GM12878 (cell line): ENCODE measurements around the gene BAG3. TPM values are rescaled to one million over a fixed set of nuclear protein-coding genes. Genes with fewer than 3 reads are reported as not detected.

Source experiments
- ATAC-seq: fragments of 200-7000 bp; cut with Tn5 transposase; 3 replicates; pipeline ENCODE4 v1.9.1; 2020; ENCODE audit warnings: mild to moderate bottlenecking, moderate library complexity
- BruUV-seq: library from RNA; stranded (reverse); fragments of 400-500 nt; replicated peaks from 2 replicates; lab custom pipeline; 2021; lab: Mats Ljungman, UMichigan
- CTCF ChIA-PET: fragments of 300-600 bp; sonication (Branson Sonifier 250); formaldehyde crosslinking; extraction: SDS; loops from one replicate; lab custom pipeline; 2021; ENCODE audit warnings: inconsistent platforms; lab: Yijun Ruan, JAX
- POLR2A ChIA-PET: fragments of 350-600 bp; formaldehyde crosslinking; extraction: SDS; loops from one replicate; lab custom pipeline; 2021; ENCODE audit warnings: inconsistent platforms; lab: Charles Lee
- RAD21 ChIA-PET: fragments of 300-600 bp; sonication (Branson Sonifier 250); formaldehyde crosslinking; loops from one replicate; lab custom pipeline; 2023; ENCODE audit warnings: antibody characterized with exemption; ENCODE audit not compliant: unreplicated experiment; lab: Charles Lee
- SMC1A ChIA-PET: fragments of 300-600 bp; sonication (Branson Sonifier 250); formaldehyde crosslinking; loops from one replicate; lab custom pipeline; 2023; ENCODE audit not compliant: unreplicated experiment, uncharacterized antibody; lab: Charles Lee
- DNase-seq: peaks from one replicate; pipeline ENCODE4 v3.0.0-alpha.2; 2011; ENCODE audit warnings: low read depth, low spot score
- FAIRE-seq: peaks from 3 replicates; lab custom pipeline; 2011; peaks lifted over from hg19 to GRCh38; lab: Jason Lieb, UNC
- H2AFZ ChIP-seq: 2 replicates; pipeline ENCODE4 v1.6.0; 2011; ENCODE audit warnings: low read depth, low read length, control low read depth; ENCODE audit not compliant: control insufficient read depth
- H3K27ac ChIP-seq: 2 replicates; pipeline ENCODE4 v1.5.1; 2011; ENCODE audit warnings: control low read depth; ENCODE audit not compliant: control insufficient read depth, insufficient read depth
- H3K27me3 ChIP-seq, 2 experiments: replicated peaks in 1 of 2; 2 replicates each; pipeline versions ENCODE4 v1.6.0 to v1.6.1; 2011; ENCODE audit warnings: low read length in 1 of 2; ENCODE audit not compliant: control insufficient read depth in 2 of 2, insufficient read depth in 2 of 2
- H3K36me3 ChIP-seq, 2 experiments: 2 replicates each; pipeline ENCODE4 v1.5.1; 2011; ENCODE audit warnings: low read length in 1 of 2; ENCODE audit not compliant: control insufficient read depth in 2 of 2, insufficient read depth in 2 of 2
- H3K4me1 ChIP-seq: 2 replicates; pipeline ENCODE4 v1.6.1; 2011; ENCODE audit warnings: mild to moderate bottlenecking, low read length, moderate library complexity, mixed read lengths; ENCODE audit not compliant: control insufficient read depth, insufficient read depth
- H3K4me2 ChIP-seq: 2 replicates; pipeline ENCODE4 v1.6.0; 2011; ENCODE audit warnings: control low read depth; ENCODE audit not compliant: control insufficient read depth, insufficient read depth
- H3K4me3 ChIP-seq: fragments of 200-600 bp; sonication (generic); 2 replicates; pipeline ENCODE4 v1.5.1; 2016
- H3K79me2 ChIP-seq: 2 replicates; pipeline ENCODE4 v1.6.0; 2011; ENCODE audit warnings: low read length; ENCODE audit not compliant: control insufficient read depth, insufficient read depth
- H3K9ac ChIP-seq: 2 replicates; pipeline ENCODE4 v1.8.0; 2011; ENCODE audit warnings: low read length, control low read depth, mixed read lengths; ENCODE audit not compliant: control insufficient read depth, insufficient read depth
- H3K9me3 ChIP-seq: replicated peaks from 3 replicates; pipeline ENCODE4 v1.5.1; 2011; ENCODE audit warnings: mild to moderate bottlenecking, low read length; ENCODE audit not compliant: control insufficient read depth, insufficient read depth
- H4K20me1 ChIP-seq: 2 replicates; pipeline ENCODE4 v1.6.0; 2011; ENCODE audit not compliant: control insufficient read depth, insufficient read depth
- EED ChIP-seq: sonication (generic); IDR thresholded peaks from 2 replicates; pipeline ENCODE4 v1.6.1; 2016; ENCODE audit warnings: antibody characterized with exemption, low read depth
- RB1 ChIP-seq: fragments of 450-650 bp; formaldehyde crosslinking; IDR thresholded peaks from 2 replicates; pipeline ENCODE4 v1.6.1; 2017; ENCODE audit warnings: mild to moderate bottlenecking, borderline replicate concordance
- REST ChIP-seq: IDR thresholded peaks from 2 replicates; pipeline ENCODE4 v1.6.1; 2012; ENCODE audit warnings: mild to moderate bottlenecking, low read depth, low read length
- ZBTB4 ChIP-seq: fragments of 450-650 bp; formaldehyde crosslinking; IDR thresholded peaks from 2 replicates; pipeline ENCODE4 v1.4.0; 2022; ENCODE audit warnings: mild to moderate bottlenecking, moderate library complexity
- ZBTB40 ChIP-seq: fragments of 450-650 bp; IDR thresholded peaks from 2 replicates; pipeline ENCODE4 v1.6.1; 2016; ENCODE audit warnings: mild to moderate bottlenecking, moderate library complexity, borderline replicate concordance
- ZSCAN29 ChIP-seq: fragments of 450-650 bp; IDR thresholded peaks from 2 replicates; pipeline ENCODE4 v1.6.1; 2017; ENCODE audit warnings: mild to moderate bottlenecking, moderate library complexity
- WGBS: methylation state at CpG from one replicate; pipeline ENCODE4 v1.1.6; 2016; ENCODE audit warnings: low lambda C conversion rate; ENCODE audit not compliant: insufficient replicate concordance, insufficient coverage; ENCODE audit errors: missing lambda C conversion rate; 5-methylcytosine and 5-hydroxymethylcytosine counted together
- in situ Hi-C: fragments of 300-500 bp; cut with MboI; formaldehyde crosslinking; loops from 9 replicates; pipeline ENCODE4 v1.14.3; 2018; ENCODE audit warnings: mixed read lengths
- intact Hi-C: fragments of 100-400 bp; cut with micrococcal nuclease; formaldehyde crosslinking; loops from one replicate; pipeline ENCODE4 v1.14.2; 2022; ENCODE audit not compliant: unreplicated experiment
- polyA plus RNA-seq, 11 experiments: library from polyadenylated mRNA; depleted of rRNA in 4 of 11; unstranded in 6 of 11; stranded (reverse) in 5 of 11; fragments of >200 nt; fragmentation: Nextera tagmentation in 4 of 11; fragmentation: Illumina TruSeq in 1 of 11; extraction: Ambion mirVana in 4 of 11; extraction: Trizol in 1 of 11; gene quantifications; 1 replicate in 1 of 11; 2 replicates in 10 of 11; pipeline versions ENCODE4 v1.2.1 to v1.2.3, GENCODE V29; 2011 to 2016; ENCODE audit warnings: inconsistent platforms in 2 of 11, missing spikeins in 2 of 11, low read depth in 1 of 11
- total RNA-seq, 4 experiments: library from RNA; depleted of rRNA in 3 of 4; stranded (reverse); fragments of >200 nt in 3 of 4; fragmentation: Illumina TruSeq in 1 of 4; extraction: Trizol in 1 of 4; gene quantifications; 2 replicates each; pipeline versions ENCODE4 v1.2.1 to v1.2.3, GENCODE V29; 2013 to 2021

Gene BAG3
- total and polyA plus RNA-seq, 10 of the 15 experiments (the other 5 are each of a cell fraction or from before 2014, with no cell fraction given) = 0.71 to 14.1 (median 4.3) TPM

- no peak for TF ChIP-seq ZBTB4 (CRISPR knock-in tag)
Observed at GRCh38 chr10:119677126-119677525, 25.9 kb downstream of the BAG3 start (continued).

GRCh38 chr10:119677904-119678755, 26.9 kb downstream of the BAG3 start:
- no peaks in the 10 kb centered on the region for H3K9me3 ChIP-seq
- no peaks in the 10 kb centered on the region for H3K79me2 ChIP-seq
- in situ Hi-C loops (no loop called here), intact Hi-C loops (no loop called here)
- H2AFZ ChIP-seq = no peak overlapping the region
- H3K4me1 ChIP-seq = no peaks in the 10 kb centered on the region
- ATAC-seq (peak; percentile 27; the same call in 1 of the 3 replicates), FAIRE-seq (no peak), DNase-seq (no peak)
- no peak overlapping the region for H3K4me3 ChIP-seq
- peaks cover 0 to 12% of the 10 kb centered on the region in 2 experiments; a peak in 2 of 4 replicates for H3K36me3 ChIP-seq
- no peaks in the 10 kb centered on the region for H4K20me1 ChIP-seq
- WGBS = 79% methylated on average over 13 of the region's 13 CpGs
- CTCF ChIA-PET = interaction anchor here (0.7 to 1.3 kb wide), 3 partner anchors 9 to 161 kb away, joined by 3 to 6 read pairs (median 3); no protein-coding TSS in a partner anchor
- SMC1A ChIA-PET = interaction anchor here (0.9 kb wide), 1 partner anchor 9 kb away, joined by 3 read pairs; no protein-coding TSS in a partner anchor
- H3K9ac ChIP-seq = no peak overlapping the region
- POLR2A ChIA-PET = no interaction called here
- no peak overlapping the region for H3K4me2 ChIP-seq
- no peak overlapping the region for H3K27ac ChIP-seq
- H3K27me3 ChIP-seq = no peaks in the 10 kb centered on the region
- BruUV-seq = no TSS peak
- RAD21 ChIA-PET = interaction anchor here (0.6 kb wide), 1 partner anchor 202 kb away, joined by 6 read pairs; no protein-coding TSS in a partner anchor
- TF ChIP-seq ZSCAN29 (no peak), RB1 (no peak), REST (no peak), EED (no peak), ZBTB40 (no peak)
